HEK293 (cell line): ENCODE results near the gene ZC3H7B.

Experiments
- AEBP2 ChIP-seq: fragments of 450-650 bp; formaldehyde crosslinking; IDR thresholded peaks from 2 replicates; pipeline ENCODE4 v1.5.1; 2016; ENCODE audit warnings: missing biosample characterization, missing genetic modification characterization, borderline replicate concordance
- BCL6B ChIP-seq: fragments of 450-650 bp; formaldehyde crosslinking; IDR thresholded peaks from 2 replicates; pipeline ENCODE4 v1.5.1; 2017; ENCODE audit warnings: missing biosample characterization, missing genetic modification characterization
- ELK4 ChIP-seq: IDR thresholded peaks from 2 replicates; pipeline ENCODE4 v1.6.1; 2011; ENCODE audit warnings: mild to moderate bottlenecking, low read depth, low read length, borderline replicate concordance
- GLI4 ChIP-seq: fragments of 450-650 bp; formaldehyde crosslinking; IDR thresholded peaks from 2 replicates; pipeline ENCODE4 v1.5.1; 2016; ENCODE audit warnings: missing biosample characterization, missing genetic modification characterization
- HOXC10 ChIP-seq: sonication (generic); formaldehyde crosslinking; IDR thresholded peaks from 2 replicates; pipeline ENCODE4 v1.8.1; 2023; ENCODE audit warnings: mild to moderate bottlenecking, missing genetic modification reagents
- KLF8 ChIP-seq: fragments of 450-650 bp; formaldehyde crosslinking; IDR thresholded peaks from 2 replicates; pipeline ENCODE4 v1.5.1; 2016; ENCODE audit warnings: missing biosample characterization, missing genetic modification characterization
- RBAK ChIP-seq: fragments of 450-650 bp; formaldehyde crosslinking; IDR thresholded peaks from 2 replicates; pipeline ENCODE4 v1.5.1; 2016; ENCODE audit warnings: missing biosample characterization, missing genetic modification characterization
- REPIN1 ChIP-seq: fragments of 450-650 bp; formaldehyde crosslinking; IDR thresholded peaks from 2 replicates; pipeline ENCODE4 v1.5.1; 2017; ENCODE audit warnings: missing biosample characterization, missing genetic modification characterization, low read depth
- SP3 ChIP-seq: fragments of 450-650 bp; formaldehyde crosslinking; IDR thresholded peaks from 2 replicates; pipeline ENCODE4 v1.5.1; 2016; ENCODE audit warnings: missing biosample characterization, missing genetic modification characterization
- ZBTB20 ChIP-seq: fragments of 450-650 bp; formaldehyde crosslinking; IDR thresholded peaks from 2 replicates; pipeline ENCODE4 v1.5.1; 2016; ENCODE audit warnings: missing biosample characterization, missing genetic modification characterization
- ZFP37 ChIP-seq: fragments of 450-650 bp; formaldehyde crosslinking; IDR thresholded peaks from 2 replicates; pipeline ENCODE4 v1.5.1; 2016; ENCODE audit warnings: missing biosample characterization, missing genetic modification characterization
- ZIC2 ChIP-seq: fragments of 450-650 bp; formaldehyde crosslinking; IDR thresholded peaks from 2 replicates; pipeline ENCODE4 v1.5.1; 2016; ENCODE audit warnings: missing biosample characterization, missing genetic modification characterization
- ZNF174 ChIP-seq: fragments of 450-650 bp; formaldehyde crosslinking; IDR thresholded peaks from 2 replicates; pipeline ENCODE4 v1.5.0; 2017; ENCODE audit warnings: missing biosample characterization, mild to moderate bottlenecking, missing genetic modification characterization
- ZNF175 ChIP-seq: fragments of 450-650 bp; formaldehyde crosslinking; IDR thresholded peaks from 2 replicates; pipeline ENCODE4 v1.5.1; 2016; ENCODE audit warnings: missing biosample characterization, missing genetic modification characterization
- ZNF2 ChIP-seq: fragments of 450-650 bp; formaldehyde crosslinking; IDR thresholded peaks from 2 replicates; pipeline ENCODE4 v1.5.1; 2016; ENCODE audit warnings: missing biosample characterization, missing genetic modification characterization
- ZNF280D ChIP-seq: fragments of 450-650 bp; formaldehyde crosslinking; IDR thresholded peaks from 2 replicates; pipeline ENCODE4 v1.5.1; 2016; ENCODE audit warnings: missing biosample characterization, missing genetic modification characterization
- ZNF335 ChIP-seq: fragments of 450-650 bp; formaldehyde crosslinking; conservative IDR thresholded peaks from 2 replicates; pipeline ENCODE4 v1.5.1; 2016; ENCODE audit warnings: missing biosample characterization, missing genetic modification characterization
- ZNF391 ChIP-seq: fragments of 450-650 bp; formaldehyde crosslinking; IDR thresholded peaks from 2 replicates; pipeline ENCODE4 v1.5.1; 2016; ENCODE audit warnings: low read depth, missing biosample characterization, missing genetic modification characterization, borderline replicate concordance
- ZNF48 ChIP-seq: fragments of 450-650 bp; formaldehyde crosslinking; IDR thresholded peaks from 2 replicates; pipeline ENCODE4 v1.5.1; 2016; ENCODE audit warnings: missing biosample characterization, missing genetic modification characterization
- ZNF548 ChIP-seq: fragments of 450-650 bp; formaldehyde crosslinking; IDR thresholded peaks from 2 replicates; pipeline ENCODE4 v1.5.1; 2016; ENCODE audit warnings: missing biosample characterization, missing genetic modification characterization
- ZNF560 ChIP-seq: fragments of 450-650 bp; formaldehyde crosslinking; IDR thresholded peaks from 2 replicates; pipeline ENCODE4 v1.5.1; 2017; ENCODE audit warnings: missing biosample characterization, missing genetic modification characterization, borderline replicate concordance
- ZNF580 ChIP-seq: fragments of 450-650 bp; formaldehyde crosslinking; IDR thresholded peaks from 2 replicates; pipeline ENCODE4 v1.5.1; 2016; ENCODE audit warnings: missing biosample characterization, missing genetic modification characterization
- ZNF626 ChIP-seq: fragments of 450-650 bp; sonication (Bioruptor Pico); formaldehyde crosslinking; IDR thresholded peaks from 2 replicates; pipeline ENCODE4 v1.5.1; 2018; ENCODE audit warnings: missing biosample characterization, missing genetic modification characterization, inconsistent platforms
- ZNF654 ChIP-seq: fragments of 450-650 bp; formaldehyde crosslinking; IDR thresholded peaks from 2 replicates; pipeline ENCODE4 v1.5.1; 2016; ENCODE audit warnings: low read depth, missing biosample characterization, missing genetic modification characterization
- ZNF660 ChIP-seq: fragments of 450-650 bp; IDR thresholded peaks from 2 replicates; pipeline ENCODE4 v1.5.1; 2018; ENCODE audit warnings: missing biosample characterization, mild to moderate bottlenecking, missing genetic modification characterization
- ZNF677 ChIP-seq: fragments of 450-650 bp; IDR thresholded peaks from 2 replicates; pipeline ENCODE4 v1.5.0; 2018; ENCODE audit warnings: missing biosample characterization, mild to moderate bottlenecking, missing genetic modification characterization, moderate library complexity
- ZNF707 ChIP-seq: fragments of 450-650 bp; formaldehyde crosslinking; IDR thresholded peaks from 2 replicates; pipeline ENCODE4 v1.5.1; 2016; ENCODE audit warnings: missing biosample characterization, missing genetic modification characterization
- ZNF792 ChIP-seq: fragments of 450-650 bp; formaldehyde crosslinking; IDR thresholded peaks from 2 replicates; pipeline ENCODE4 v1.5.1; 2016; ENCODE audit warnings: missing biosample characterization, missing genetic modification characterization
- ZNF843 ChIP-seq: fragments of 450-650 bp; formaldehyde crosslinking; IDR thresholded peaks from 2 replicates; pipeline ENCODE4 v1.5.1; 2016; ENCODE audit warnings: missing biosample characterization, missing genetic modification characterization
- ZSCAN18 ChIP-seq: fragments of 450-650 bp; formaldehyde crosslinking; IDR thresholded peaks from 2 replicates; pipeline ENCODE4 v1.5.1; 2016; ENCODE audit warnings: missing biosample characterization, missing genetic modification characterization
- ZSCAN23 ChIP-seq: fragments of 450-650 bp; formaldehyde crosslinking; IDR thresholded peaks from 2 replicates; pipeline ENCODE4 v1.5.1; 2016; ENCODE audit warnings: missing biosample characterization, missing genetic modification characterization

Gene ZC3H7B

GRCh38 chr22:41367039-41367679 is 65.8 kb downstream of the ZC3H7B start (continued):
- TF ChIP-seq ZNF391 (tag by site-specific recombination) (no peak), AEBP2 (tag by site-specific recombination) (no peak), REPIN1 (tag by site-specific recombination) (no peak), ZNF626 (tag by site-specific recombination) (no peak), ZNF843 (tag by site-specific recombination) (no peak), ZNF660 (tag by site-specific recombination) (peak; percentile 98), ZNF654 (tag by site-specific recombination) (no peak), KLF8 (peak; percentile 82), ZSCAN23 (tag by site-specific recombination) (no peak), ZNF2 (no peak), RBAK (tag by site-specific recombination) (no peak), ZBTB20 (no peak; the same call in 1 of the 2 replicates), ZNF335 (tag by site-specific recombination) (peak; percentile 84), GLI4 (tag by site-specific recombination) (no peak), ZSCAN18 (tag by site-specific recombination) (no peak), ZNF707 (no peak), HOXC10 (CRISPR knock-in tag) (no peak), ZIC2 (tag by site-specific recombination) (peak; percentile 96), ZNF280D (tag by site-specific recombination) (no peak), ZNF580 (no peak), ZNF560 (tag by site-specific recombination) (no peak), SP3 (tag by site-specific recombination) (no peak; the same call in none of the 2 replicates), ZNF174 (no peak), ELK4 (no peak), ZNF792 (tag by site-specific recombination) (no peak), BCL6B (tag by site-specific recombination) (no peak), ZNF175 (tag by site-specific recombination) (no peak), ZFP37 (tag by site-specific recombination) (no peak), ZNF677 (no peak), ZNF548 (tag by site-specific recombination) (no peak), ZNF48 (tag by site-specific recombination) (no peak)
